ENCODE data around the gene SLC29A4.

SLC29A4 gene

DNA sequence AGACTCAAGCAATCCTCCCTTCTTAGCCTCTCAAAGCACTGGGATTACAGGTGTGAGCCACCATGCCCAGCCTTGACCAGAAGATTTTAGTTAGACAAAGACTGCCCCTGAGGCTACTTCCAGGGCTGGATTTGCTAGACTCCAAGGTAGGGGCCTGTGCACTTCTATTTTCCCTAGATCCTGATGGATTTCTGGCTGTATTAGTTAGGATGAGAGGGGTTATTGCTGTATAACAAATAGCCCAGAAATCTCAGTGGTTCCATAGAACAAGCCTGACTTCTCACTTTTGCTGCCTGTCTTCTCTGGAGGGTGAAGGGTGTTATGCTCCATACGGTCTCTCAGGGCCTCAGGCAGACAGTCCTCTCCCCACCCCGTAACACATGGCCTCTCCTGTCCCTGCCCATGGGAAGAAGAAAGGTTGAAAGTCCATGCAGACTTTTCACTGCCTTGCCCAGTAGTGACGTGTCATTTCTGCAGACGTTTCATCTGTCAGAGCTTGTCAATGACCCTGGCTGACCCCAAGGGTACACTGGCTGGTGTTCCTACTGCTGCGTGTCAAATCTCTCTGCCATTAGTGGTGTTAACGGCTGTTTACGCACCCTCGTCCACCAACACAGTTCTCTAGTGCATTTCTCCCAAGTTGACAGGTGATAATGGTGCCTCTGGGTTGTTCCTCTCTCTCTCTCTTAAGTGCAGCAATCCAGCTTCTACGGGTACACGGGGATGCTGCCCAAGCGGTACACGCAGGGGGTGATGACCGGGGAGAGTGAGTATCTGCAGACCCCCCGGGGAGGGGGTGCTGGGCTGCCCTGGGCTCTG lies 11.6 kb downstream of the SLC29A4 start:
- TF ChIP-seq, protein P1, sequence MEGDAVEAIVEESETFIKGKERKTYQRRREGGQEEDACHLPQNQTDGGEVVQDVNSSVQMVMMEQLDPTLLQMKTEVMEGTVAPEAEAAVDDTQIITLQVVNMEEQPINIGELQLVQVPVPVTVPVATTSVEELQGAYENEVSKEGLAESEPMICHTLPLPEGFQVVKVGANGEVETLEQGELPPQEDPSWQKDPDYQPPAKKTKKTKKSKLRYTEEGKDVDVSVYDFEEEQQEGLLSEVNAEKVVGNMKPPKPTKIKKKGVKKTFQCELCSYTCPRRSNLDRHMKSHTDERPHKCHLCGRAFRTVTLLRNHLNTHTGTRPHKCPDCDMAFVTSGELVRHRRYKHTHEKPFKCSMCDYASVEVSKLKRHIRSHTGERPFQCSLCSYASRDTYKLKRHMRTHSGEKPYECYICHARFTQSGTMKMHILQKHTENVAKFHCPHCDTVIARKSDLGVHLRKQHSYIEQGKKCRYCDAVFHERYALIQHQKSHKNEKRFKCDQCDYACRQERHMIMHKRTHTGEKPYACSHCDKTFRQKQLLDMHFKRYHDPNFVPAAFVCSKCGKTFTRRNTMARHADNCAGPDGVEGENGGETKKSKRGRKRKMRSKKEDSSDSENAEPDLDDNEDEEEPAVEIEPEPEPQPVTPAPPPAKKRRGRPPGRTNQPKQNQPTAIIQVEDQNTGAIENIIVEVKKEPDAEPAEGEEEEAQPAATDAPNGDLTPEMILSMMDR (IDR thresholded peaks at IDR 0.05; ENCODE audit: low read depth, low read length, missing control alignments): no peak
- DNase-seq: no peak
- in situ Hi-C loops (cut with HindIII; ENCODE audit: low pct_ligation_motif_present, low sequenced_read_pairs): no loop called here
- H3K36me3 ChIP-seq (replicated peaks): no peaks in the 10 kb centered on the region
- no peak overlapping the region for H3K27ac ChIP-seq
- H3K27me3 ChIP-seq (replicated peaks): no peaks in the 10 kb centered on the region
- H3K4me3 ChIP-seq (ENCODE audit: low read depth, low read length): no peak overlapping the region

DNA sequence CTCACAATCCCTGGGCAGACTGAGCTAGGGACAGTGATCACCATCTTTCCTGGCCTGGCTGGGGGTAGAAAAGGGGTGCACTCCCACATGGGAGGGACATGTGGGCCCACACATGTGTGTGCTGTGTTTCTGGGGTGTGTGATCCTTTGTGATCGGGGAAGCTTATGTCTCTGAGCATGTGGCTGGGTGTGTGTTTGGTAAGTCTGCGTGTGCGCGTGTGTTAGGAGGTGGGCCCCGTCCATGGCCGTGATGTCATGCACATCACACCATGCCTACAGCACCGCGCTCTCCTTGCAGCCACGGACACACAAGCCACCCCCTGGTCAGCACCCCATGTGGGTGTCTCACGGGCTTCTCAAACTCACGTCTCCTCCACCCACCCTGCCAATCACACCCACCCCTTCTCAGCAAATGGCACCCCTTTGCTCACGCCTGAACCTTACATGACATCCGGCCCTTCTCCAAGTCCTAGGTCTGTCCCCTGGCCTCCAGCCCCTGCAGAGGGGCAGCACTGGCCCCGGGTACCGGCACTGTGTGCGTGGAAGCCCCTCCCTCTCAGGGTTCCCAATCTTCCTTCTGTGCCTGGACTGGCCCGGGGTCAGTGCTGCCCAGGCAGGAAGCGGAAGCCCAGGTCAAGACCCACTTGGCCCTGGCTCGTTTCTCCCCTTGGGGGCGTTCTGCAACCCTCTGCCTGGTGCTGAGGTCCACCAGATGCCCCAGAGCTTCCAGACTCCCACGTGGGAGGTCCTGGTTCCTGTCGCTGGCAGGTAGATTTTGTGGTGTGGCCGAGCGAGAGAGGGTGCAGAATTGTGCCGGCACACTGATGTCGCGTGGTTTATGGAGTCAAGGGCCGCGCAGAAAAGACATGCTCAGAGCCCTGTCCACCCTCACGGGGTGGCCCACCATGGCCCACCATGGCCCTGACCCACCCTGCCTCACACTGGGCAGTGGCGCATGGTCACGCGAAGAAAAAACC lies 12.6 kb downstream of the SLC29A4 start:
- no peak for DNase-seq
- TF ChIP-seq, protein P1 (IDR thresholded peaks at IDR 0.05; ENCODE audit: low read depth, low read length, missing control alignments): no peak
- in situ Hi-C loops (cut with HindIII; ENCODE audit: low pct_ligation_motif_present, low sequenced_read_pairs): no loop called here
- no peaks in the 10 kb centered on the region for H3K27me3 ChIP-seq (replicated peaks)
- H3K36me3 ChIP-seq (replicated peaks): no peaks in the 10 kb centered on the region
- no peak overlapping the region for H3K27ac ChIP-seq
- H3K4me3 ChIP-seq (ENCODE audit: low read depth, low read length): no peak overlapping the region

DNA sequence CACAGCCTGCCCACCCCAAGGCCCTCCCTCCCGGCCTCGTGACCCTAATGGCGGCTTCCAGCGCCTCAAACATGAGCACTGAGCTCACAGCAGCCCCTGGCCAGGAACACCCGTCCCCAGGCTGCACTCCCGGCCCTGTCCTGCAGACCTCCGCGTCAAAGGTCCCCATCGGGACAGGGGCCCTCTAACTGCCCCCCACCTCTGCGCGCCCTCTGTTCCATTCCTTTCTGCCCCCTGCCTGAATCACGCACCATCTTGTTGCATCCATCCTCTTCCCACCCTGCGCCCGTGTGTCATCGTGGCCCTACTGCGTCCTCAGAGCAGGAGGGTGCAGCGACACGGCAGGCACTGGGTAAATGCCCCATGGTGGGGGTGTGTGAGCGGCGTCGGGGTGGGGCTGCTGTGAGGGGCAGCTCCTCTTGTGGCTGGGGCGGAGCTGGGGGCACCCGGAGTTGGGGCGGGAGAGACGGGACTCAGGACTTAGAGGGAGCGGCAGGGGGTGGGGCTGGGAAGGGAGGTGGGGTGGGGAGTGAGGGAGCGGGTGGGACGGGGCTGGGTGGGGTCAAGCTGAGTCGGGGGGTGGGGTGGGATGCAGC lies 13.4 kb downstream of the SLC29A4 start:
- in situ Hi-C loops (cut with HindIII; ENCODE audit: low pct_ligation_motif_present, low sequenced_read_pairs): no loop called here
- Histone ChIP-seq H3K36me3 (replicated peaks) (no peaks in the 10 kb centered on the region), H3K27ac (no peak overlapping the region), H3K27me3 (replicated peaks) (no peaks in the 10 kb centered on the region), H3K4me3 (ENCODE audit: low read depth, low read length) (no peak overlapping the region)
- no peak for DNase-seq
- TF ChIP-seq, protein P1 (IDR thresholded peaks at IDR 0.05; ENCODE audit: low read depth, low read length, missing control alignments): no peak

- no peak overlapping the region for H3K4me3 ChIP-seq (ENCODE audit: low read depth, low read length)
- no peaks in the 10 kb centered on the region for H3K36me3 ChIP-seq (replicated peaks)
- H3K27me3 ChIP-seq (replicated peaks): no peaks in the 10 kb centered on the region
- H3K27ac ChIP-seq: no peak overlapping the region
- TF ChIP-seq, protein P1 (IDR thresholded peaks at IDR 0.05; ENCODE audit: low read depth, low read length, missing control alignments): no peak
- DNase-seq: no peak
- in situ Hi-C loops (cut with HindIII; ENCODE audit: low pct_ligation_motif_present, low sequenced_read_pairs): no loop called here
Measured at GRCh38 chr7:5296611-5297226, 14.0 kb downstream of the SLC29A4 start.

DNA sequence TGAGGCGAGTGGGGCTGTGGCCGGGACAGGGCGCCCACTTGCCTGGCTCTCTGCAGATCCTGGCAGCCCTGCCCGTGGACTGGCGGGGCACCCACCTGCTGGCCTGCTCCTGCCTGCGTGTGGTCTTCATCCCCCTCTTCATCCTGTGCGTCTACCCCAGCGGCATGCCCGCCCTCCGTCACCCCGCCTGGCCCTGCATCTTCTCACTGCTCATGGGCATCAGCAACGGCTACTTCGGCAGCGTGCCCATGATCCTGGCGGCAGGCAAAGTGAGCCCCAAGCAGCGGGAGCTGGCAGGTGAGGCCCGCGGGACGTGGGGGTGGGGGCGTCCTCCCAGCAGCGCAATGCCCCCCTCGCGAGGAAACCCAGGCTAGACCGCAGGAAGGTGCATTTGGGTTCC lies 17.6 kb downstream of the SLC29A4 start:
- in situ Hi-C loops (cut with HindIII; ENCODE audit: low pct_ligation_motif_present, low sequenced_read_pairs): no loop called here
- Histone ChIP-seq H3K27me3 (replicated peaks) (no peaks in the 10 kb centered on the region), H3K27ac (no peak overlapping the region), H3K36me3 (replicated peaks) (no peaks in the 10 kb centered on the region), H3K4me3 (ENCODE audit: low read depth, low read length) (no peak overlapping the region)
- TF ChIP-seq, protein P1 (IDR thresholded peaks at IDR 0.05; ENCODE audit: low read depth, low read length, missing control alignments): no peak
- no peak for DNase-seq

All from brain microvascular endothelial cell (primary cell).